HG02798 (cell line): ENCODE results near the gene ZNF211.
A peak's percentile ranks its signal among the peaks of the same experiment; 100 is the strongest.

ENCODE experiments used
- ATAC-seq: cut with Tn5 transposase; IDR thresholded peaks from one replicate; pipeline ENCODE4 v1.9.1; 2021; ENCODE audit warnings: mild to moderate bottlenecking; ENCODE audit not compliant: unreplicated experiment, poor library complexity

The ZNF211 gene

GRCh38 chr19:57632987-57633831 is at the start of gene ZNF211:
ZNF211 (plus strand) TSS chr19:57633168; CDS start chr19:57633347, 179 bp downstream.
- ATAC-seq = peak; percentile 98

DNA sequence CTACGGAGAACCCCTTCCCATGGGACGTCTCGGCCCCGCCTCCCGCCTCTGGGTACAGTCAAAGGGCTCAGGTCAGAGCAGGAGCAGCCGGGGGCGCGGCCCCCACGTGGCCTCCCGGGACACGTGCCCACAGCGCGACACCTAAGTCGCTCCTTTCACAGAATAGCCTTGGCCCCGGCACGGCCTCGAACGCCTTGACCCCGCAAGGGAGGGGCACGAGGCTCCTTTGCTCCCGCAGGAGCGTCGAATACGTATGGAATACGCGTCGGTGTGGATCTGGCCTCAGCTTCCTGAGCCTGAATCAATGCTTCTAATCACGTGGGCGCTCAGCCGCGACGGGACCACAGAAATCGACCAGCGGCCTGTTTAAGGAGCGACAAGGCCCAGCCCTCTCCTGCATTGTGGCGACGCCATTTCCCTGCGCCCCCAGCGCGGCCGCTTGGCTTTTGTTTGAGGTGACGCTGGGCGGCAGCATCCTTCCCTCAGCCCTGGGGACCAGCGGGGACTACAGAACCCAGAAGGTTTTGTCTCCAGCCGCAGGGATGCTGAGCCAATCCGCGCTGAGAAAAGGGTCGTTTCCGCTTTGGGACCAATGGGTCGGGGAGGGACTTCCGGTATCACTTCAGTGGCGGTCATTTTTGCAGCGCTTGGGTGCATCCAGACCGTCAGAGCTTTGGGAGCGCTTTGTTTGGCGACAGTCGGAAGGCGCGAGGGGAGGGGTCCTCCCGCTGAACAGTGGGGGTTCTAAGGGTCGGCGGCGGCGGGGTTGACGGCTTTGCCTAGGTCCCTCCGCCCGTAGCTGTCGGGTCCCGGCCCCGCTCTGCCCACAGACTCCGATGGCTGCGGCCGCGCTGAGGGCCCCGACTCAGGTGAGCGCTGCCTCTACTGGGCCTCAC is 49.2 kb upstream of the ZNF211 start, which contains the start of gene ZIK1:
ZIK1 (plus strand) TSS at position 625 of the 896 bp plus-strand sequence; CDS start at position 837, 212 bp downstream.
- peak; percentile 83 for ATAC-seq

DNA sequence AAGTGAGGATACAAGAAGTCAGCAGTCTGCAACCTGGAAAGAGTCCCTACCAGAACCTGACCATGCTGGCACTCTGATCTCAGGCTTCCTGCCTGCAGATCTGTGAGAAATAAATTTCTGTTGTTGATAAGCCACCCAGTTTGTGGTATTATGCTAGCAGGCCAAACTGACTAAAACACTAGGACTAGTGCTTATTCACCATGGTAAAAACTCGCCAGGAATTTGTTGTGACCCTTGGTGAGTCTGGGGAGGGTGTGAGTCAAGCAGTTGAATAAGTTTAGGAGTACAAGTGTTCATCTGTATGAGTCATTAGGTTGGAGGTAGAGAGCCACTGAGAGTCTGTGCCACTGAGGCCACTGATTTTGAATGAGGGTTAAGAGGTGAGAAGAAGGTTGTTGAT is 45.4 kb upstream of the ZNF211 start:
- no peak for ATAC-seq

GRCh38 chr19:57599377-57599760 is 33.6 kb upstream of the ZNF211 start:
- no peak for ATAC-seq

GRCh38 chr19:57599761-57600383 is 33.1 kb upstream of the ZNF211 start, which contains the start of gene ZNF530:
ZNF530 (plus strand) TSS chr19:57599885; CDS start chr19:57604346, 4,461 bp downstream.
- peak; percentile 97 for ATAC-seq

GRCh38 chr19:57606931-57607330 is 26.0 kb upstream of the ZNF211 start:
- no peak for ATAC-seq

- no peak for ATAC-seq
Measured at GRCh38 chr19:57611113-57611512, 21.9 kb upstream of the ZNF211 start.

DNA sequence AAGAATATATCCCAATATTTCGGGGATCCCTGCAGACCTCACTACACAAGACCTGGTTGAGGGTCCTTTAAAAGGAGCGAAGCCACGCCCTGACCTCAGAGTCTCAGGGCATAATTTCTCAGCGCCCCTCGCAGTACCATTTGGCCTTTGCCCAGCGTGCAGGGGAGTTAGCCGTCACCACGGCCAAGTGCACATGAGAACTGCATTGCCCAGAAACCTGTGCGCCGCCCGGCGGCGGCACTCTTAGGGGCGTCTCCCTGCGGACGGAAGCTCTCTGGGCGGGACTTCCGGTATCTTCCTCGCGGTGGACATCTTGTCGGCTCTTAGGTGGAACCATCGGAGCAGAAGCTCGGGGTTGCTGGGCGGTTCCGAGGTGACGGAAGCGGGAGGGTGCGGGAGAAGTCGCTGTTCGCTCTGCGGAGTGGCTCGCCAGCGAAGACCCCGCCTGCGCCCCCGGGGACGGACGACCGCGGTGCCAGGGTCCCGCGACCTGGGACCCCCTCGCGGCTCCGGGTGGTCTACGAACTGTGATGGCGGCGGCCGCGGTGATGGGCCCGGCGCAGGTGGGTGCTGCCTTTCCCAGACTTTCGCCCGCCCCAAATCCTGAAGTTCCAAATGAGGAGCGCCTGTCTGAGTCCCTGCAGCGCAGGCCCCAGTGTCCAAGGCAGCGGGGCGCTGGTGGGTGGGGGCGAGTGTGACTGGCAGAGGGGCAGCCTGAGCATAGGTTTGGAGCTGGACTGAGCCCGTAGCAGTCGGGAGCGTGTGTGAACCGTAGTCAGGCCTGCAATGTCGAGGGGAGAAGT is 18.8 kb upstream of the ZNF211 start, which contains the start of gene ZNF134:
ZNF134 (plus strand) TSS at position 302 of the 803 bp plus-strand sequence. CDS start 5,227 bp downstream, outside the sequence.
- peak; percentile 95 for ATAC-seq

GRCh38 chr19:57615346-57615745 is 17.6 kb upstream of the ZNF211 start:
- no peak for ATAC-seq

GRCh38 chr19:57620673-57621348 is 12.2 kb upstream of the ZNF211 start:
- ATAC-seq = no peak

GRCh38 chr19:57623091-57623490 is 9.9 kb upstream of the ZNF211 start:
- ATAC-seq = no peak

DNA sequence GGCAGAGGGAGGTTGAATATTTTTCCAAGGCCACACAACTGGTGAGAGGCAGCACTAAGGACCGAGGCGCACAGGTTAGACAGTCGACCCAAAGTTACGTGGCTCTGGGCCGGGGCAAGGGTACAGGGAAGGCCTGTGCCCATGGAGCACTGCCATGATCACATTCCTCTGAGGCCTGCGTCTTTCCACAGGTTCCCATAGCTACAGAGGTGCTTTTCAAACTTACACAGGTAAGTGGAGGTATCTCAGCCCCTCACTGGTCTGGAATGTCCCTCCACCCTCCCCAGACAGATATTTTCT is 814 bp downstream of the ZNF211 start:
- ATAC-seq = no peak

- no peak for ATAC-seq
Measured at GRCh38 chr19:57637379-57637778, 4.4 kb downstream of the ZNF211 start.

GRCh38 chr19:57641715-57642234 is 8.8 kb downstream of the ZNF211 start:
- ATAC-seq = no peak

DNA sequence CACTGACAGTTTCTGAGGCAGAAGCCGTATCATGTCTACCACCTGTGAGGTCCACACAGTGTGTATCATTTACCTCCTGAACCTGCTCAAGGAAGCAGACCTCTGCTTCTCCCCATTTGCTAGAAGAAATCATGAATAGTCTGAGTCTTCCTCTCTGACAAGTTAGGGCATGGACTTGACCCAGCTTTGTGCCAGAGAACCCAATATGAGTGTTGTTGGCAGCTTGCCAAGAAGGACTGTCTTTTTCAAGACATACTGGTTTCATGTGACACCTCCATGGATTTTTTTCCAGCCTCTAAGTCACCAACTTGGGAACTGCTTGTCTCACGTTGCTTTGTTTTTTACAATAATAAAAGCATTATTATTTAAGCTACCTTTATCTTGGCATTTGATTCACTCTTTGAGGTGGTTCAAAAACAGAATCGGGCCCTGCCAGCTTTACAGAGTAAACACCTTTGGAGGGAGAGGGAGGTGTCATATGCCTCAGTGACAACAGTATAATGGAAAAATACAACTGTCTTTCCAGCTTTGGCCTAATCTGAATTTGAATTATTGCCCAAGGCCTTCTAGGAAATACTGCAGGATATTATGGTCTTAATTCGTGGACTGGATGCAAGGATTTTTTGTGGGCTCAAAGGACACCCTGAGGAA is 9.6 kb downstream of the ZNF211 start:
- no peak for ATAC-seq

- ATAC-seq = no peak
Measured at GRCh38 chr19:57643734-57644133, 10.8 kb downstream of the ZNF211 start.

- no peak for ATAC-seq
Measured at GRCh38 chr19:57648331-57649003, 15.5 kb downstream of the ZNF211 start.

DNA sequence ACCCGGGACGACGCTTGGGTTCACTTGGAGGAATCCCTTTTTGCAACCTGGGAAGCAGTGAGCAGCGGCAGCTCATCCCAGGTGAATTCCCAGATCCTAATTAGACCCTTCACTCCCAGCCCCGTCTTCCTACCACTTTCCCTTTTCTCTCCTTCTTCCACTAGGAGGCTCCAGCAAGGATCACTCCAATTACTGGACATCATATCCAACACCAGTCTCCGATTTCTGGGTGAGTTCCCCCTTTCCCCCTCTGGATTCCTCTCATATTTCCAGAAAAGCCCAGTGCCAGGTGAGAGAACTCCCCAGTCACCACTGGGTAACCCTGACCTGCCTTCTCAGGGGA is 18.7 kb downstream of the ZNF211 start:
- ATAC-seq = no peak
